Dermis microvascular lymphatic vessel endothelial cell (primary cell): ENCODE data around the gene TTYH3. TPM values are rescaled to one million over a fixed set of nuclear protein-coding genes. Genes with fewer than 3 reads are reported as not detected.

Experiments used
- DNase-seq, 2 donors: peaks; one replicate each; pipeline versions ENCODE4 v3.0.0 to v3.0.0-alpha.2; 2010; ENCODE audit warnings: low read depth in 2 of 2
- total RNA-seq: library from RNA; depleted of rRNA; stranded (reverse); fragments of >200 nt; gene quantifications from 2 replicates; pipeline ENCODE4 v1.2.1, GENCODE V29; 2014

TTYH3 gene
- total RNA-seq, 1 donor from 2014 or later = 37.1 TPM

DNA sequence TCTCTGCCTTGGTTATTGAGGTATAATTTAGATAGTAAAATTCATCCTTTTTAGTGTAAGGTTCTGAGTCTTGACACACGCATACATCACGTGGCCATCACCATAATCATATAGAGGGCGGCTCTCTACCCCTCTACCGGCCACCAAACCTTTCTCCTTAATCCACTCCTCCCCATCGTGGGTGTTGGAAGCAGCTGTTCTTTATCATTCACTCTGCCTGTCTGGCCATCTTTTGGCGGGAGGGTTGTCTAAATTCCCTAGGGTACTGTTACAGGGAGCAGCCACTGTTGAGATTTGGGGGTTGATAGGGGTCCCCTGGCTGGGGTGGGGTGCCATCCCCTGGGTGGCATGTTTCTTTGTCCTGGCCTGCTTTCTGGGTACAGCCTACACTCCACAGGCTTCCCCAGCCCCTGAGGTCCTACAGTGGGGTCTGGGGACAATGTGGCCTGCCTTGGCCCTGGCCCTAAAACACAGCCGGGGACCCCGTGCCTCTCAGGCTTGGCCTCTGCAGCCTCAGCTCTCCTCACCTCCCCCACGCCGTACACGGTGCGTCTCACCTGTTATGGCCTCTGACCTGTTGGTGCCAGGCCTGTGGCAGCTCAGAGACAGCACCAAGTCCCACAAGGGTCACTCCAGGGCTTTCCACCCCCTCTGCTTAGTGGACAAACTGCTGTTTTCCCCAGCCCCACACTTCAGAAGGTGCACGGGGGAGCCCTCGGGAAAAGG, 73.7 kb downstream of the TTYH3 start:
- no peak for DNase-seq

GRCh38 chr7:2706685-2707126, 74.9 kb downstream of the TTYH3 start:
- DNase-seq = no peak

GRCh38 chr7:2707481-2707880, 75.7 kb downstream of the TTYH3 start:
- no peak for DNase-seq

DNA sequence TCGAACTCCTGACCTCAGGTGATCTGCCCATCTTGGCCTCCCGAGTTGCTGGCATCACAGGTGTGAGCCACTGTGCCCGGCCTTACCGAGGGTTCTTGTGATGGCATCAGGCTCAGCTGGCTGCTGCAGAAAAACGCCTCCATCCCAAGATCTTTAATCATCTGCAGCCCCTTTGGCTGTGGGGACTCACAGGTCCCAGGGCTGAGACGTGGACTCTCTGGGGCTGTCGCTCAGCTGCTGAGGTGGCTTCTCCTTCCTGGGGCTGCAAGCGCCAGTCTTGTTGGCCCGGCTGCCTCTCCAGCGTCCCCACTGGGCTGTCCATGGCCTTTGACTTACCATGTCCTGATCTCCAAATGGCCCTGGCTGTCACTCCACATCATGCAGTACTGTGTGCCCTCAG, 76.3 kb downstream of the TTYH3 start:
- DNase-seq = no peak

DNA sequence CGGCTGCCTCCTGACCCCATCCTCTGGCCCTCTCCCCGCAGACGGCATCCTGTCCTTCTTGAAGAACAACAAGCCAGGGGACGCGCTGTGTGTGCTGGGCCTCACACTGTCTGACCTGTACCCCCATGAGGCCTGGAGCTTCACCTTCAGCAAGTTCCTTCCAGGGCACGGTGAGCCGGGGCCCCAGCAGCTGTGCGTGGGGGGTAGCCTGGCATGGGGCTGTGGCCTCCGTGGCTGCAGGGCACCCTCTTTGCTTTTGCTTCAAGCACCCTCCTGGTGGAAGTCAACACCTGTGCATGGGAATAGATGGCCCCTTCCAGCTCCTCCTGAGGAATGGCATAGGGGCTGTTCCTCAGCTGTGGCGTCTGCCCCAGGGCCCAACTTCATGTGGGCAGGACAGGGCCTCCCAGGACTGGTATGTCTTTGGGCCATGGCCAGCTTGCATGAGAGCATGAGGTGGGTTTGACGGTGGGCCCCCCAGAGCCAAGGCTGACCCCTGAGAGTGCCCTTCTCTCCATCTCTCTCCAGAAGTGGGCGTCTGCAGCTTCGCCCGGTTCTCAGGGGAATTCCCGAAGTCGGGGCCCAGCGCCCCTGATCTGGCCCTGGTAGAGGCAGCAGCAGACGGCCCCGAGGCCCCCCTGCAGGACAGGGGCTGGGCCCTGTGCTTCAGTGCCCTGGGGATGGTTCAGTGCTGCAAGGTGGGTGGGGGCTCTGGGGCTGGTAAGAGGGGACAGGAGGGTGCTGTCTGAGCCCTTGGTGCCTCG, 76.9 kb downstream of the TTYH3 start:
- no peak for DNase-seq

GRCh38 chr7:2709553-2710285, 77.9 kb downstream of the TTYH3 start:
- DNase-seq = peak; percentile 34 to 61

GRCh38 chr7:2710286-2710655, 78.5 kb downstream of the TTYH3 start:
- DNase-seq = no peak

GRCh38 chr7:2710901-2711551, 79.2 kb downstream of the TTYH3 start:
- DNase-seq = no peak

DNA sequence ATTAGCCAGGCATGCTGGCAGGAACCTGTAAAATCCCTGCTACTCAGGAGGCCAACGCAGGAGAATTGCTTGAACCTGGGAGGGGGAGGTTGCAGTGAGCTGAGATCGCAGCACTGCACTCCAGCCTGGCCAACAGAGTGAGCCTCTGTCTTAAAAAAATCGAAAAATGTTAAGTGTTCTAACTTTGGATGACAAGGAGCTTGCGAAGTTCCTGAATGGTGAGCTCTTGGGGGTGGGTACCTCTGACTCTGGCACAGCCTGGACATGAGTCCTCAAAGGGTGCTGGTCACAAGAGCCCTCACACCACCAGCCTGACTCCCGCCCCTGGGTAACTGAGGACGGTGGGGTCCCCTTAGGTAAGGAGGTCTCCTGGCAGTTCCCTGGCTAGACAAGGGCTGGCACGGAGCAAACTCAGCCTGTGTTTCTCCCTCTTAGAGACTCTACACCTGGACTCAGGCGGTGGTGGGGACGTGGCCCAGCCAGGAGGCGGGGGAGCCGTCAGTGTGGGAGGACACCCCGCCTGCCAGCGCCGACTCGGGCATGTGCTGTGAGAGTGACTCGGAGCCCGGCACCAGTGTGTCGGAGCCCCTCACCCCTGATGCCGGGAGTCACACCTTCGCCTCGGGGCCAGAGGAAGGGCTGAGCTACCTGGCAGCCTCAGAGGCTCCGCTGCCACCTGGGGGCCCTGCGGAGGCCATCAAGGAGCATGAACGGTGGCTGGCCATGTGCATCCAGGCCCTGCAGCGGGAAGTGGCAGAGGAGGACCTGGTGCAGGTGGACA, 80.3 kb downstream of the TTYH3 start:
- no peak for DNase-seq

DNA sequence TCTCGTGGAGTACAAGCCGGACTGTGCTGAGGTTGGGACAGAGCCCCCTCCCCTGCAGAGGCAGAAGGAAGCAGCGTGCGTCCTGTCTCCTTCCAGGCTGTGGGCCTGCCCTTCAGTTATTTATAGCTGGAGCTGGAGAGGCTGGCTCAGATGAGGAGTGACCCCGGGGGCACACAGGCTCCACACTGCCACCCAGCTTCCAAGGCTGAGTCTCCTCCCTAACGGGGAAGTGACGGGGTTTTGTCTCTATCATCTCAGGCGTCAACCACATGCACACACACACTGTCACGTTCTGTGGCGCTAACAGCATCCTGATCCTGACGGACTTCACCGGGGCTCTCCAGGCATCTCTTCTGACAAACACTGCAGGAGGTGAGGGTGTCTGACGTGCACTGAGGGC, 81.6 kb downstream of the TTYH3 start:
- peak in 1 of 2 donors; percentile 43 for DNase-seq

DNA sequence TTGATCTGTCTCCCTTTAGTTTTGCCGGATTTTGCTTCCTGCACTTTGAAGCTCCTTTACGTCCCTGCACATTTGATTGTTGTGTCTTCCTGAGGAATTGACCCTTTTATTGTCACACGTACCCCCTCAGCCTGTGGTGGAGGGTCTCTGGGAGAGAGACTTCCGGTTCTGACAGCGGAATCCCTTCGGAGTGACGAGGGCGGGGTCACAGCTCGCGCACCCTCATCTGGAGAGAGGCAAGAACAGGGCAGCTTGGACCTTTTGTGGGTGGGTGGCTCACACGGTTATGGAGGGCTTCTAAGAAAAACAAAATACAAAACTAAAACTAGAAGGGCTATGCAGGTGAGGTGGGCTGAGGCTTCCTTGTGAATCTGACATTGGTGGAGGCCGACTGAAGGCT, 82.2 kb downstream of the TTYH3 start:
- no peak for DNase-seq

Other genes starting within 250 kb of the TTYH3 start
- gene CHST12, start 228.4 kb upstream of the TTYH3 start, total RNA-seq = 4.1 and 6.4 TPM in 2 replicates
- not detected in 2 replicates for gene GRIFIN, start 155.6 kb upstream of the TTYH3 start, total RNA-seq
- 19.5 and 19.7 TPM in 2 replicates for gene LFNG, start 112.2 kb upstream of the TTYH3 start, total RNA-seq
- gene BRAT1, start 76.5 kb upstream of the TTYH3 start, total RNA-seq = 17.7 and 23.8 TPM in 2 replicates
- gene IQCE, start 73.0 kb upstream of the TTYH3 start, total RNA-seq = 5.9 and 8.2 TPM in 2 replicates
- under 0.01 TPM in 1 of 2 replicates, not detected in the other for gene AMZ1, start 56.2 kb downstream of the TTYH3 start, total RNA-seq
- 20.8 and 57.9 TPM in 2 replicates for gene GNA12, start 212.3 kb downstream of the TTYH3 start, total RNA-seq